Activated CD4-positive, alpha-beta memory T cell treated with anti-CD3 and anti-CD28 coated beads, Interleukin-2, amount 10 ng/mL, durations not matched to agents 7 days and 5 days (primary cell): Measurements from ENCODE around the gene CD74. TPM values are rescaled to one million over a fixed set of nuclear protein-coding genes. Genes with fewer than 3 reads are reported as not detected.

Source experiments
- CTCF ChIA-PET: fragments of 350-600 bp; sonication (Branson Sonifier 250); formaldehyde crosslinking; loops from one replicate; lab custom pipeline; 2021; ENCODE audit warnings: antibody characterized with exemption, inconsistent platforms; lab: Charles Lee
- POLR2A ChIA-PET: fragments of 350-600 bp; sonication (Branson Sonifier 250); formaldehyde crosslinking; loops from one replicate; lab custom pipeline; 2021; ENCODE audit warnings: antibody characterized with exemption; lab: Charles Lee
- DNase-seq: peaks from one replicate; pipeline ENCODE4 v3.0.0-alpha.2; 2020
- H3K27ac Mint-ChIP-seq: one replicate; pipeline ENCODE4 v1.8.0; 2021; ENCODE audit warnings: mild to moderate bottlenecking, mixed read lengths
- H3K27me3 Mint-ChIP-seq: one replicate; pipeline ENCODE4 v1.8.0; 2021; ENCODE audit warnings: mixed read lengths
- H3K36me3 Mint-ChIP-seq: one replicate; pipeline ENCODE4 v1.8.0; 2021; ENCODE audit warnings: low read depth, mixed read lengths
- H3K4me1 Mint-ChIP-seq: one replicate; pipeline ENCODE4 v1.8.0; 2021; ENCODE audit warnings: mixed read lengths
- H3K4me3 Mint-ChIP-seq: one replicate; pipeline ENCODE4 v1.8.0; 2021; ENCODE audit warnings: mild to moderate bottlenecking, mixed read lengths
- H3K9me3 Mint-ChIP-seq: one replicate; pipeline ENCODE4 v1.8.0; 2021; ENCODE audit warnings: mixed read lengths
- total RNA-seq, 2 experiments: library from RNA; stranded (reverse); gene quantifications; one replicate each; pipeline ENCODE4 v1.2.3, GENCODE V29; 2021

The CD74 gene
- total RNA-seq, 2 experiments from 2014 or later: 1,158 to 1,180 TPM

DNA sequence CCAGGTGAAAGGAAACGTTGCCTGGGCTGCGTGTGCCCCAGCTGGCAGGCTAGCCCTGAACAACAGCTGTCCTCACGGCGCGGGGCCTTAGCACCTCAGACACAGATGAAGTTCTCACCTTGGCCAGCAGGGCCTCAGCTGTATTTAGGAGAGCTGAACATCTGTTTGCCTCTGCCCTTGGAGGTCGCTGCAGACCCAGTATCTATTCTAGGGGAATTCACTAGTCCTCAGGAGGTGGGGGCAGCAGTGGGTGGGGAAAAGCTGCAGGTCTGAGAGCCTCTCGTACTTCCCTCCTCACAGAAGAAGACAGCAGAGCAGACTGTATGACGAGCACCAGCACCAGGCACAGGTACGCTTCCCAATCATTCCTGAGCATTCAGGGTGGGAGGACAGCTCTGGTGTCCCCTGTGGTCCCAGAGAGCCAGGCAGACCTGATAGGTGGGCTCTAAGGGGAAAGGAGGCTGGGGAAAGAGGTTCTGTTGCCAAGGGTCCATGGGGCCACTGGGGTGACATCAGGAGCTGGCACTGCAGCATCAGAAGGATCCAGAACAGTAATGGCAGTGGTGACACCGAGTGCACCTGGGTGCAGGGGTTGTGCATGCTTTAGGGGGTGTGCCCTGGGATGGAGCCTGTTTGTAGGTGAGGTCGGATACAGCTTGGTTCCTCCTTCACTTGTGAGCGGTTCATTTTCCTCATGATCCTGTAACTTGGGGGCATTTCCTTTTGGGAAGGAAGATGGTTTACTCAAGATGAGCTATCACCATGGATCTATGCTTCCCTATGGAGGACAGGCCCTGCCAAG, 13.8 kb downstream of the CD74 start:
- Mint-ChIP-seq H3K4me3 (no peak overlapping the region), H3K27me3 (no peaks in the 10 kb centered on the region), H3K27ac (peak overlapping the region; percentile 32), H3K9me3 (no peaks in the 10 kb centered on the region), H3K36me3 (peaks cover 55% of the 10 kb centered on the region), H3K4me1 (no peaks in the 10 kb centered on the region)
- DNase-seq: no peak
- CTCF ChIA-PET: interaction anchor here (1.1 to 3.3 kb wide), 9 partner anchors 12 to 48 kb away, joined by 3 to 29 read pairs (median 5); partner anchors contain the start of gene CD74
- POLR2A ChIA-PET: interaction anchor here (0.6 to 6.4 kb wide), 8 partner anchors 8 to 899 kb away, joined by 3 to 74 read pairs (median 5); partner anchors contain the start of genes CD74 and TCOF1

GRCh38 chr5:150397782-150398721, 14.7 kb downstream of the CD74 start:
- no peaks in the 10 kb centered on the region for H3K4me1 Mint-ChIP-seq
- no peak overlapping the region for H3K4me3 Mint-ChIP-seq
- ChIA-PET POLR2A (interaction anchor here (0.7 to 6.4 kb wide), 10 partner anchors 7 to 46 kb away, joined by 3 to 74 read pairs (median 4); partner anchors contain the start of genes CD74 and TCOF1), CTCF (interaction anchor here (1.0 to 3.3 kb wide), 11 partner anchors 9 to 47 kb away, joined by 3 to 29 read pairs (median 5); partner anchors contain the start of gene CD74)
- H3K9me3 Mint-ChIP-seq: no peaks in the 10 kb centered on the region
- H3K36me3 Mint-ChIP-seq: peaks cover 53% of the 10 kb centered on the region
- DNase-seq: no peak
- peak overlapping the region; percentile 35 for H3K27ac Mint-ChIP-seq
- H3K27me3 Mint-ChIP-seq: no peaks in the 10 kb centered on the region

GRCh38 chr5:150397146-150397781, 15.4 kb downstream of the CD74 start:
- CTCF ChIA-PET: interaction anchor here (1.0 to 3.3 kb wide), 7 partner anchors 10 to 40 kb away, joined by 3 to 29 read pairs (median 6); no protein-coding TSS in a partner anchor
- H3K9me3 Mint-ChIP-seq: no peaks in the 10 kb centered on the region

GRCh38 chr5:150396267-150396666, 16.4 kb downstream of the CD74 start:
- CTCF ChIA-PET: interaction anchor here (3.3 kb wide), 1 partner anchor 39 kb away, joined by 29 read pairs; no protein-coding TSS in a partner anchor
- Mint-ChIP-seq H3K27me3 (no peaks in the 10 kb centered on the region), H3K36me3 (peaks cover 48% of the 10 kb centered on the region), H3K4me1 (no peaks in the 10 kb centered on the region), H3K27ac (no peak overlapping the region), H3K4me3 (no peak overlapping the region), H3K9me3 (no peaks in the 10 kb centered on the region)
- no peak for DNase-seq
- POLR2A ChIA-PET: interaction anchor here (1.4 to 2.3 kb wide), 3 partner anchors 16 to 48 kb away, joined by 3 to 11 read pairs (median 4); partner anchors contain the start of gene CD74

More at GRCh38 chr5:150397146-150397781, 15.4 kb downstream of the CD74 start:
- Mint-ChIP-seq H3K27me3 (no peaks in the 10 kb centered on the region), H3K36me3 (peaks cover 50% of the 10 kb centered on the region), H3K27ac (peak overlapping the region; percentile 35), H3K4me1 (no peaks in the 10 kb centered on the region), H3K4me3 (no peak overlapping the region)
- DNase-seq: no peak
- POLR2A ChIA-PET: interaction anchor here (0.7 to 2.3 kb wide), 7 partner anchors 12 to 47 kb away, joined by 3 to 11 read pairs (median 4); partner anchors contain the start of genes CD74 and TCOF1

- no peaks in the 10 kb centered on the region for H3K27me3 Mint-ChIP-seq
- peaks cover 50% of the 10 kb centered on the region for H3K36me3 Mint-ChIP-seq
- H3K4me1 Mint-ChIP-seq: no peaks in the 10 kb centered on the region
- ChIA-PET POLR2A (interaction anchor here (1.4 kb wide), 1 partner anchor 36 kb away, joined by 3 read pairs; no protein-coding TSS in a partner anchor), CTCF (interaction anchor here (1.2 kb wide), 1 partner anchor 40 kb away, joined by 3 read pairs; no protein-coding TSS in a partner anchor)
- DNase-seq: no peak
- H3K4me3 Mint-ChIP-seq: no peak overlapping the region
- no peaks in the 10 kb centered on the region for H3K9me3 Mint-ChIP-seq
- H3K27ac Mint-ChIP-seq: no peak overlapping the region
Measured at GRCh38 chr5:150395688-150395975, 17.1 kb downstream of the CD74 start.

- H3K27ac Mint-ChIP-seq: no peak overlapping the region
- ChIA-PET CTCF (interaction anchor here (1.2 kb wide), 1 partner anchor 41 kb away, joined by 3 read pairs; no protein-coding TSS in a partner anchor), POLR2A (interaction anchor here (1.2 to 1.4 kb wide), 2 partner anchors 10 to 37 kb away, joined by 3 to 6 read pairs; no protein-coding TSS in a partner anchor)
- H3K36me3 Mint-ChIP-seq: peaks cover 47% of the 10 kb centered on the region
- no peaks in the 10 kb centered on the region for H3K27me3 Mint-ChIP-seq
- DNase-seq: no peak
- H3K4me1 Mint-ChIP-seq: no peaks in the 10 kb centered on the region
- H3K4me3 Mint-ChIP-seq: no peak overlapping the region
- H3K9me3 Mint-ChIP-seq: no peaks in the 10 kb centered on the region
Measured at GRCh38 chr5:150394912-150395687, 17.6 kb downstream of the CD74 start.

- Mint-ChIP-seq H3K27ac (no peak overlapping the region), H3K4me3 (no peak overlapping the region), H3K4me1 (no peaks in the 10 kb centered on the region), H3K27me3 (no peaks in the 10 kb centered on the region), H3K9me3 (no peaks in the 10 kb centered on the region), H3K36me3 (peaks cover 50% of the 10 kb centered on the region)
- no peak for DNase-seq
- ChIA-PET POLR2A (interaction anchor here (1.2 kb wide), 1 partner anchor 11 kb away, joined by 6 read pairs; no protein-coding TSS in a partner anchor), CTCF (no interaction called here)
Measured at GRCh38 chr5:150394131-150394530, 18.6 kb downstream of the CD74 start.

- Mint-ChIP-seq H3K27ac (no peak overlapping the region), H3K27me3 (no peaks in the 10 kb centered on the region), H3K9me3 (no peaks in the 10 kb centered on the region), H3K4me3 (no peak overlapping the region), H3K4me1 (no peaks in the 10 kb centered on the region), H3K36me3 (peaks cover 51% of the 10 kb centered on the region)
- POLR2A ChIA-PET: no interaction called here
- no peak for DNase-seq
- CTCF ChIA-PET: no interaction called here
Measured at GRCh38 chr5:150393096-150393645, 19.5 kb downstream of the CD74 start.

DNA sequence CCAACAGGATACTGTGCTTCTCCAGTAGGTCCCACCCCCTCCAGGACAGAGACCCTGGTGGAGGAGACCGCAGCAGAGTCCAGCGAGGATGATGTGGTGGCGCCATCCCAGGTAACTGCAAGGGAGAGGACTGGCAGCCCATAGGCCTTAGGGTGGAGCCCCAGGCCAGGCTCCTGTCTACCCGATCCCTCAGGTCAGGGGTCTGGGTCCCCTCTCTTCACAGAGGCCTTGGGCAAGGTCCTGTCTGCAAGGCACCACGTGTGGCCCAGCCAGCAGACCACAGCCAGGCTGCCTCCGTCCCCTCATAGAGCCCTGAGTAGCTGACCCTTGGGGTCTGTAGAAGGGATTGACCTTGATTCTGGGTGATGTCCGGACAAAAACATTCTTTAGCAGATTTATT, 20.0 kb downstream of the CD74 start:
- no peaks in the 10 kb centered on the region for H3K27me3 Mint-ChIP-seq
- H3K4me3 Mint-ChIP-seq: no peak overlapping the region
- no peaks in the 10 kb centered on the region for H3K9me3 Mint-ChIP-seq
- ChIA-PET POLR2A (no interaction called here), CTCF (no interaction called here)
- H3K36me3 Mint-ChIP-seq: peaks cover 52% of the 10 kb centered on the region
- no peak overlapping the region for H3K27ac Mint-ChIP-seq
- DNase-seq: no peak
- H3K4me1 Mint-ChIP-seq: no peaks in the 10 kb centered on the region

DNA sequence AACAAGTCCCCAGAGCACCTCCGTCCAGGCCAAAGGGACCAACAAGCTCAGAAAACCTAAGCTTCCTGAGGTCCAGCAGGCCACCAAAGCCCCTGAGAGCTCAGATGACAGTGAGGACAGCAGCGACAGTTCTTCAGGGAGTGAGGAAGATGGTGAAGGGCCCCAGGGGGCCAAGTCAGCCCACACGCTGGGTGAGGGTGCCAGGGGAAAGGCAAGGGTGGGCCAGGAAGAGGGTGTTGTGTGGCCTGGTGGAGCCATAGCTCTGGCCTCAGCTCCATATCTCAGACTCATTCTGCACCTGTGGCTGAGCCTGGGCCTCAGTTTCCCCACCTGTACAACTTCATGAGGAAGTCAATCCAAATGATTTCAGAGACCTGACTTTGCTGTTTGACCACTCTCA, 20.7 kb downstream of the CD74 start:
- H3K4me3 Mint-ChIP-seq: no peak overlapping the region
- peaks cover 52% of the 10 kb centered on the region for H3K36me3 Mint-ChIP-seq
- DNase-seq: no peak
- no peaks in the 10 kb centered on the region for H3K9me3 Mint-ChIP-seq
- ChIA-PET CTCF (no interaction called here), POLR2A (interaction anchor here (1.5 to 1.9 kb wide), 2 partner anchors 9 to 14 kb away, joined by 4 to 6 read pairs; no protein-coding TSS in a partner anchor)
- no peak overlapping the region for H3K27ac Mint-ChIP-seq
- no peaks in the 10 kb centered on the region for H3K27me3 Mint-ChIP-seq
- no peaks in the 10 kb centered on the region for H3K4me1 Mint-ChIP-seq
